Raji (cell line): ENCODE results near the gene CHEK2.

ENCODE experiments used
- POLR2A ChIP-seq: IDR thresholded peaks from 2 replicates; pipeline ENCODE4 v1.6.1; 2011; ENCODE audit warnings: low read depth, low read length, control low read depth; ENCODE audit not compliant: insufficient read depth

CHEK2 gene

DNA sequence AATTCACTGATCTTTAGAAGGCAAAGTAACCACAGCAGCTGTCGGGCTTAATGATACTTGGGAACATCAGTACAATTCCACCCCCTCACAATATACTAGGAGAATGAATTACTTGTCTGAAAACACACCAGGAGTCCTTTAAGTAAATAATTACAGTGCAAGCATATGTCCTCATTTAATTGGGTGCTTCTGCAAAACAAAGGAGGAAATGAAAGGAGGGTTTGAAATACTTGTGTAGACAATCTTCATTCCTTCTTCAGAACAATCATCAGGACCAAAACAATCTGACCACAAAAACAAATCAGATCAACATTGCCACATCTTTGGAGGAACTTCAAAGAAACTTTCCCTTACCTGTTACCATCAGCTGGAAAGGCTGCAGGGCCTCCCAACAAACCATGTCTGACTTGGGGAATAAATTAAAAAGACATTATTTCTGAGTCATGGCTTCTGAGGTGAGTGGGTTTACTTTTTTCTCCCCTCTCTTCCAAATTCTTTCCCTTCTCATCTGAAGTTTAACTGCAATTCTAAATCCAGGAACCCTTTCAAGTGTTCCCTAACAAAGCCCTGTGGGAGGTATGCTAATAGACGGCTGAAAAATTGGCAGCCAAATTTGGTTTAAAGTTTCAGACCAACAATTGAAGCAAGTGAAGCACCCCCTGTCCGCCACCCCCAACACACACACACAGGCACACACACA, 18.4 kb upstream of the CHEK2 start:
- TF ChIP-seq POLR2A = no peak

DNA sequence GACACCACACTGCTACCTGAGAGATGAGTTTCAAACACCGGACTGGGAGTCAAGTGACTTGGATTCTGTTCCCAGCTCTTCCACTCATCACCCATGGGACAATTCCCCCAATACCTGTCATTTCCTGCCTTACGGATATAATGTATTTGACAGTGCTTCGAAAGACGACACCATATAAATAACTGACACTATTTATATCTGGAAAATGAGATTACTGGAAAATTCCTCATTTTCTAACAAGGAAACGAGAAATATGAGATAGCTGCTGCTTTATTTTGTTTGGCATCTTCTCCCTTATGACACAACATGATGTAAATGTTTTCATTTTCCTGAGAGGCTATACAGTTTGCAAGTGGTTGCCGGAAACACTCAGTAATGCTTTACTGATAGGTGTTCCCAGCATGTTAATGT, 8.9 kb upstream of the CHEK2 start:
- no peak for TF ChIP-seq POLR2A

DNA sequence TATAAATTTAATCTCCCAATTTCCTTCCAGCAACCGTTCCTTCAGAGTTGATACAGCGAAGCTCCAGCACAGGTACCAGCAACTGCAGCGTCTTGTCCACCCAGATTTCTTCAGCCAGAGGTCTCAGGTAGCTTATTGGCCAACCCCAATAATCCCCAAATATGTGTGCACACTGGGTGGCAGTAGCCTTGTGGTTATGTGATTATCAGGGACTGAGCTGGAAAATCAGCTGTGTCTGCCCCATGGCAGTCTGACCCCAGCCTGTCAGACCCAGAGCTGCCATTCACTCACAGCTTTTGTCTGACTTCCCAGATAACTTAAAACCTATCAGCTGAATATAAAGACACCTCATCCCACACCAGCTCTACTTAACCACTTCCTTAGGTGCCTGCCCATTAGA, 2.2 kb upstream of the CHEK2 start:
- no peak for TF ChIP-seq POLR2A

DNA sequence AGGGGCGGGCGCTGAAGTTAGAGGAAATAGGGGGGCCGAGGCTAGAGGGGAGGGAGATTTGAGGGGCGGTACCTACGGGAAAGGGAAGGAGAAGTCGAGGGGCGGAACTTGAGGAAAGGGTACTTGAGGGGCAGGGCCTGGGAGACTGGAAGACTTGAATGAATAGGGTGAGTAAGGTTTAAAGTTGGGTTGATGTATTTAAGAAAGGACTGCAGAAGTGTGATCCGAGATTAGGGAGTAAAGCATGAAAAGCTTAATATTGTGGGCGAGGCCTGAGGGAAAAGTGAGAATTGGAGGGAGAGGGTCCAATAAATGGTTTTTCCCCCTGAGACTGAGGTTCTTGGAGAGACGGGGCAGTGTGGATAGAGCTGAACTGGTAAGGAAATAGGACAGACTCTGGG, 942 bp upstream of the CHEK2 start:
- no peak for TF ChIP-seq POLR2A

DNA sequence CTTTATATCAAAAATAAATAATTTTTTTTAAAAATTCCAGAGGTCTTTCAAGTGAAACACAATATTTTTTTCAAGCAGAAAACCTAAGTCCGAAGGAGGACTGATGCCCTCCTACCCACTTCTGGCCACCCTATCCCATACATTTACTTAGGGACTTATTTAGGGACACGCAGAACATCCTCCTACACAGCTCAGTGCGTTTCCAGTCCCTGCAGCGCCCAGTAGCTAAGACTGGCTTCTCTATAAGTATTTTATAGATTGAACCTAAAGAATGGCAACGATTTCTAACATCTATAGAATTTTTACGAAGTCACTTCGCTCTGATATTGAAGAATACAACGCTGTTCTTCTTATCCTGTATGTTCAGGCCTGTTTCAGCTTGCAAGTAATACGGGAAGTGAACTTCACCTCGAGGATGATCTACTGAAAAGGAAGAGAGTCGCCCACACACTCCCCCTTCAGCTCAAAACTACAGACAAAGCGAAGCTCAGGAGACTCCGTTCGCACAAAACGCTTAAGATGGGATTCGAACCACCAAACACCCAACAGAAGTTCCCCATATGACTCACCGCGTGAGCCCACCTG, 328 bp downstream of the CHEK2 start:
- TF ChIP-seq POLR2A = peak; percentile 74; the same call in 1 of the 2 replicates

DNA sequence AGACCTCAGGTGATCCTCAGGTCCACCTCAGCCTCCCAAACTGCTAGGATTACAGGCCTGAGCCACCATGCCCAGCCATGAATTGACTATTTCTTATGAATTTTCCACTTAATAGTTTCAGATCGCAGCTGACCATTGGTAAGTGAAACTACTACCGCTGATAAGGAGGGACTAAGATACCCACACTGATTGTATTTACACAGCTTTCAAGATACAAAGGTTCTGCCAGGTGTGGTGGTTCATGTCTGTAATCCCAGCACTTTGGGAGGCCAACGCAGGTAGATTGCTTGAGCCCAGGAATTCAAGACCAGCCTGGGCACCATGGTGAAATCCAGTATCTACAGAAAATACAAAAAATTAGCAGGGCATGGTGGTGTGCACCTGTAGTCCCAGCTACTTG, 3.9 kb downstream of the CHEK2 start:
- no peak for TF ChIP-seq POLR2A

DNA sequence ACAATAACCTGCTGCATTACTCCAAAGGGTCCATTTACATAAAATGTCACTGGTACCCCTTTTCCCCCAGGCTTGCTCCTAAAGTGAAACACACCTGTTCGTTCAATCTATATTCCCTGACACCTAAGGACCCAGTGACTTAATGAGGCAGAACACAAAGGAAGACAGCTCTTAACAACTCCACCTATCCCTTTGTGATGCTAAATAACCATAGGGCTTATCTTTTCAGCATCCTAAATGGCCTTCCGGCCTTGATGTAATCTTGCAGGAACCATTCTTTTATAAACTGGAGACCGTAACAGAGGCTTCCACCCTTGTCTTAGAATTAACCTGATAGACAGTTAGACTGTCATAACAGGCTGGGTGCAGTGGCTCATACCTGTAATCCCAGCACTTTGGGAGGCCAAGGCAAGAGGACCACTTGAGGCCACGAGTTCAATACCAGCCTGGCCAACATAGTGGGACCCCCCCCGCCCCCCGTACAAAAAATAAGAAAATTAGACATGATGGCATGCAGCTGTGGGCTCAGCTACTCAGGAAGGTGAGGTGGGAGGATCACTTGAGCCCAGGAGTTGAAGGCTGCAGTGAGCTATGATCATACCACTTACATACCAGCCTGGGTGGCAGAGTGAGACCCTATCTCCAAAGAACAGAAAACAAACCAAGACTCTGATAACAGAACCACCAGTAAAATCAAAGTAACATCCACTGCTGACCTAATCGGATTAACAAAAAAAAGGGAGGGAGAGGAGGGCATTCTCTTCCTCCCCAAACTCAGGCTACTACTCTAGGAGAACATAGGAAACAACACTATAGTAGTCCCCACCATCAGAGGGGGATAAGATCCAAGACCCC, 5.1 kb downstream of the CHEK2 start:
- no peak for TF ChIP-seq POLR2A

DNA sequence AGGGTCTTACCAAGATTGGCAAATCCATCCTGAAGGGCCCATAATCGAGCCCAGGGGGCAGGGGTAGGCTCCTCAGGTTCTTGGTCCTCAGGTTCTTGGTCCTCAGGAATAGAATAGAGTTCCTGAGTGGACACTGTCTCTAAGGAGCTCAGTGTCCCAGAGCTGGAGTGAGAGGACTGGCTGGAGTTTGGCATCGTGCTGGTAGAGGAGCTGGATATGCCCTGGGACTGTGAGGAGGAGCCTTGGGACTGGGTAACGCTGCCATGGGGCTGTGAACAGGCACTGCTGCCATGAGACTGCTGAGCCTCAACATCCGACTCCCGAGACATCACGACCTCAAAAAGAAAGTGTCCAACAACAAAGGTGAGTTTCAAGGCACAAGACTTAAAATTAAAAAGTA, 7.2 kb downstream of the CHEK2 start:
- no peak for TF ChIP-seq POLR2A

DNA sequence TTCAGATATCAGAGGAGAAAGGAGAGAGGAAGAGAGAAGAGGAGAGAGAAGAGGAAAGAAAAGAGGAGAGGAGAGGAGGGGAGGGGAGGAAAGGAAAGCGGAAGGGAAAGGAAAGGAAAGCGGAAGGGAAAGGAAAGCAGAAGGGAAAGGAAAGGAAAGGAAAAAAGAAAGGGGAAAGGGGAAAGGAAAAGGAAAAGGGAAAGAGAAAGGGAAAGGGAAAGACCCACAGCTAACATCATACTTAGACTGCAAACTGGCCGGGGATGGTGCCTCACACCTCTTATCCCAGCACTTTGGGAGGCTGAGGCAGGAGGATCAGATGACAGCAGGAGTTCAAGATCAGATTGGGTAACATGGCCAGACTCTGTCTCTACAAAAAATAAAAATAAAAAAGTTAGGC, 11.4 kb downstream of the CHEK2 start:
- no peak for TF ChIP-seq POLR2A

DNA sequence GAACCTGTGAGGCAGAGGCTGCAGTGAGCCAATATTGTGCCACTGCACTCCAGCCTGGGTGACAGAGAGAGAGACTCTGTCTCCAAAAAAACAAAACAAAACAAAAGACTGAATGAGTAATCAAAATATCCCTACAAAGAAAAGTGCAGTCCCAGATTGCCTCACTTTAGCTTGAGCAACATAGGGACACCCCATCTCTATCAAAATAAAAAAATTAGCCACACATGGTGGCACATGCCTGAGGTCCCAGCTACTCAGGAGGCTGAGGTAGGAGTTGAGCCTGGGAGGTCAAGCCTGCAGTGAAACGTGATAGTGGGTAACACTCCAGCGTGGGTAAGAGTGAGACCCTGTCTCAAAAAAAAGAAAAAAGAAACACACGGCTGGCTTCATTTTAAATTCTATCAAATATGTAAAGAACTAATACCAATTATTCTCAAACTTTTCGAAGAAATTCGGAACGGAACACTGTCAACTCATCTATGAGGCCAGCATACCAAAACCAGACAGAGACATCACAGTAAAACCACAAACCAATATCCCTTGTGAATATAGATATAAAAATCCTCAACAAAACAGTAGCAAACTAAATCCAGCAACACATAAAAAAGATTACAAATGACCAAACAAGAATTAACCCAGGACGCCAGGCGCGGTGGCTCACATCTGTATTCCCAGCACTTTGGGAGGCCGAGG, 12.9 kb downstream of the CHEK2 start:
- TF ChIP-seq POLR2A = no peak

DNA sequence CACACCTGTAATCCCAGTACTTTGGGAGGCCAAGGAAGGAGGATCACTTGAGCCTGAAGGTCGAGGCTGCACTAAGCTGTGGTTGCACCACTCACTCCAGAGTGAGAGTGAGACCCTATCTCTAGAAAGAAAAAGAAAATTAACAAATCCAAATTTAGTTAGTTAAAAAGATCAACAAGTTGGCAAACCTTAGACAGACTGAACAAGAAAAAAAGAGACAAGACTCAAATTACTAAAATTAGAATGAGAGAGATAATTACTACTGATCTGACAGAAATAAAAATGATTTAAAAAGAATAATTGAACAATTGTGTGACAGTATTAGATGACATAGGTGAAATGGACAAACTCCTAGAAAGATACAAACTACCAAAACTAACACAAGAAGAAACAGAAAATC, 13.6 kb downstream of the CHEK2 start:
- TF ChIP-seq POLR2A = no peak

DNA sequence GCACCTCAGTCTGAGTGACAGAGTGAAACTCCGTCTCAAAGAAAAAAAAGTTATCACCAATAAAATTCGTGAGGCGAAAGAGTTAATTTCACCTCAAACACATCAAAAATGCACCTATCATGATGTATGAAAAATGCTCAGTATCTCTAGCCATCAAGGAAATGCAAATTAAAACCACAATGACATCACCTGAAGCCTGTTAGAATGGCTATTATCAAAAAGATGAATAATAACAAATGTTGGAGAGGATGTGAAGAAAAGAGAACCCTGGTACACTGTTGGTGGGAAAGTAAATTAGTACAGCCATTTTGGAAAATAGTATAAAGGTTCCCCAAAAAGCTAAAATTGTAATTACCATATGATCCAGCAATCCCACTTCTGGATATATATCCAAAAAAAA, 23.6 kb downstream of the CHEK2 start:
- TF ChIP-seq POLR2A = no peak

DNA sequence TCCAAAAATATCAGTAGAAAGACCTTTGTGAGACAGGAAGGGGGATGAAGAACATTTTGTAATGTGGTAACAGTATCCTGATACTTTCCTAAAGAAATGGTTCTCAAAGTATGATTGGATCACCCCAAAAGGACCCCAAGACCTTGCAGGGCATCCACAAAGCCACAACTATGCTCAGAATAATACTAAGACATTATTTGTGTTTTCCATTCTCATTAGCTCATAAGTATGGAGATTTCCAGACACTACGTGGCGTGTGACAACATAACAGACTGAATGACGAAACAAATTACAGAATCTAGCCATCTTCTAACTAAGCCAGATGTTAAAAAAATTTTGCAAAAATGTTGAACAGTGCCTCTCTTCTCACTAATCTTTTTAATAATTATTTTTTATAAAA, 24.9 kb downstream of the CHEK2 start:
- TF ChIP-seq POLR2A = no peak

DNA sequence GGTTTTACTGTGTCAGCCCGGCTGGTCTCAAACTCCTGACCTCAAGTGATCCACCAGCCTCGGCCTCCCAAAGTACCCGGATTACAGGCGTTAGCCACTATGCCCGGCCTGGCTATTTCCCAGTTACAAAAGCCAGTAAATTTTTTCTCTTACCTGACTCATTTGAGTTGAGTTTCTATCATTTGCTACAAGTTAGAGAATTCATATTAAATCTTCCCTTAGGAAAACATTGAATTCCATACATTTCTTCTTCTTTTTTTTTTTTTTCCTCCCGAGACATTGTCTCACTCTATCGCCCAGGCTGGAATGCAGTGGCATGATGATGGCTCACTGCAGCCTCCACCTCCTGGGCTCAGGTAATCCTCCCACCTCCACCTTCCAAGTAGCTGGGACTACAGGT, 26.0 kb downstream of the CHEK2 start:
- TF ChIP-seq POLR2A = no peak

DNA sequence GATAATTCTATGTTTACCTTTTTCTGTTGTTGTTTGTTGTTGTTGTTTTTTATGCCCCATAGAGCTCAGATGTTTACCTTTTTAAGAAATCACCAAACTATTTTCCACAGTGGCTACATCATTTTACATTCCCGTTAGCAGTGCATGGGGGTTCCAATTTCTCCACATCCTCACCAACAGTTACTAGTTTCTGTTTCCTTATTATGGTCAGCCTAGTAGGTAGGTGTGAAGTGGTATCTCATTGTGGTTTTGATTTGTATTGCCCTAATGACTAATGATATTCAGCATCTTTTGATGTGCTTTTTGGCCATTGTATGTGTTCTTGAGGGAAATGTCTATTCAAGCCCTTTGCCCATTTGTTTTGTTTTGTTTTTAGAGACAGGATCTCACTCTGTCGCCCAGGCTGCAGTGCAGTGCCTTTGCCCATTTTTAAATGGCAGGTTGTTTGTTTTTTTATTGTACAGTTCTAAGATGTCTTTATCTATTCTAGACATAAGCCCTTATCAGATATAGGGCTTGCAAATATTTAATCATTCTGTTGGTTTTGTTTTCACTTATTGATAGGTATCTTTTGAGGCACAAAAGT, 27.5 kb downstream of the CHEK2 start:
- no peak for TF ChIP-seq POLR2A
